PC-9 (cell line): ENCODE measurements around the gene KXD1.

Source experiments
- CTCF ChIP-seq: fragments of 200-600 bp; sonication (generic); conservative IDR thresholded peaks from 2 replicates; pipeline ENCODE4 v1.6.1; 2017; ENCODE audit warnings: mixed run types, antibody characterized with exemption, mild to moderate bottlenecking, moderate library complexity
- EZH2 ChIP-seq: fragments of 200-600 bp; sonication (generic); IDR thresholded peaks from 2 replicates; pipeline ENCODE4 v1.8.0; 2017; ENCODE audit warnings: antibody characterized with exemption, low read depth

- TF ChIP-seq CTCF (no peak), EZH2 (no peak)
Measured at GRCh38 chr19:18541992-18542940, 15.4 kb upstream of the KXD1 start.
